Mucosa of rectum (tissue), 2 donors: ENCODE results near the gene SV2B.
A peak's percentile ranks its signal among the peaks of the same experiment; 100 is the strongest.
"Not testable (repeated sequence)": the region's sequence is repeated elsewhere in the genome, so short reads cannot be mapped to it uniquely, and the experiment has no call there.

ENCODE experiments used
- H3K27ac ChIP-seq, 2 donors: one replicate each; pipeline ENCODE4 v1.7.0; 2013; ENCODE audit warnings: inconsistent platforms in 2 of 2, low read depth in 2 of 2, low read length in 2 of 2
- H3K27me3 ChIP-seq, 2 donors: one replicate each; pipeline ENCODE4 v1.7.0; 2013; ENCODE audit warnings: low read length in 2 of 2; ENCODE audit not compliant: control insufficient read depth in 2 of 2, insufficient read depth in 2 of 2
- H3K36me3 ChIP-seq, 2 donors: one replicate each; pipeline ENCODE4 v1.7.0; 2013; ENCODE audit warnings: low read length in 2 of 2; ENCODE audit not compliant: control insufficient read depth in 2 of 2, insufficient read depth in 2 of 2
- H3K4me1 ChIP-seq, 2 donors: one replicate each; pipeline ENCODE4 v1.7.0; 2013; ENCODE audit warnings: low read length in 2 of 2, mild to moderate bottlenecking in 1 of 2; ENCODE audit not compliant: control insufficient read depth in 2 of 2, insufficient read depth in 2 of 2
- H3K4me3 ChIP-seq, 2 donors: one replicate each; pipeline ENCODE4 v1.7.0; 2013; ENCODE audit warnings: low read length in 2 of 2
- H3K9ac ChIP-seq, 2 donors: one replicate each; pipeline ENCODE4 v1.7.0; 2013; ENCODE audit warnings: low read length in 2 of 2, low read depth in 1 of 2, mild to moderate bottlenecking in 1 of 2
- H3K9me3 ChIP-seq, 2 donors: one replicate each; pipeline ENCODE4 v1.7.0; 2013; ENCODE audit warnings: low read length in 2 of 2; ENCODE audit not compliant: control insufficient read depth in 2 of 2
- donor health status: healthy.
- donor health status: Normal muscosa, but diverticular disease.

The SV2B gene

DNA sequence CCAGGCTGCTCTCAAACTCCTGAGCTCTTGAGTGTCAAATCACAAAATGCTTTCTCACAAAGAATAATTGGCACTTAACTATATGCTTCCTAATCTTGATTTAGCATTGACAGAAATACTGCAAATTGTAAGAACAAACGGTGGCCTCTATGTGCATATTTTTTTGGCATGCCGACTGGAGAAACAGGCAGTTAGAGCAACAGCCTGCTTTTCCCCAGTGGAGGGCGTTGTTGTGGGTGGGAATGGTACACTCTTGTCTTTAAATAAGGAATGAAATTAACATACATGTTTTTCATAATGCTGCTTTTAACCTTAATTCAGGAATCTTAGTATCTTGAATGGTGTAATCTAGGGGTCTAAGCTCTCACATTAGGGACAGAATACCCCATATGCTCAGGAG is 31.1 kb upstream of the SV2B start:
- Histone ChIP-seq H3K9ac (no peak overlapping the region), H3K36me3 (no peaks in the 10 kb centered on the region), H3K4me3 (no peak overlapping the region), H3K27me3 (peaks cover 3 to 5% of the 10 kb centered on the region in 2 donors), H3K9me3 (no peaks in the 10 kb centered on the region), H3K4me1 (no peaks in the 10 kb centered on the region), H3K27ac (no peak overlapping the region)

DNA sequence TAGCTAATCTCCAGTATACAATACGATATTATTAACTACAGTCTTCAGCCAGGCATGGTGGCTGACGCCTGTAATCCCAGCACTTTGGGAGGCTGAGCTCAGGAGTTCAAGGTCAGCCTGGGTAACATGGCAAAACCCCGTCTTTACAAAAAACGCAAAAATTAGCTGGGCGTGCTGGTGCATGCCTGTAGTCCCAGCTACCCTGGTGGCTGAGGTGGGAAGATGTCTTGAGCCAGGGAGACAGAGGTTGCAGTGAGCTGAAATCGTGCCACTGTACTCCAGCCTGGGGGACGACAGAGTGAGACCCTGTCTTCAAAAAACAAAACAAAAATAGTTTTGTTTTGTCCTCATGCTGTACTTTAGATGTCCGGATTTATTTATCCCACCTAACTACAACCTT is 29.2 kb upstream of the SV2B start:
- H3K27me3 ChIP-seq, result peaks cover 3 to 5% of the 10 kb centered on the region in 2 donors
- no peaks in the 10 kb centered on the region for H3K4me1 ChIP-seq
- no peaks in the 10 kb centered on the region for H3K36me3 ChIP-seq
- H3K4me3 ChIP-seq, result no peak overlapping the region
- no peak overlapping the region for H3K27ac ChIP-seq
- no peaks in the 10 kb centered on the region for H3K9me3 ChIP-seq
- H3K9ac ChIP-seq, result no peak overlapping the region

DNA sequence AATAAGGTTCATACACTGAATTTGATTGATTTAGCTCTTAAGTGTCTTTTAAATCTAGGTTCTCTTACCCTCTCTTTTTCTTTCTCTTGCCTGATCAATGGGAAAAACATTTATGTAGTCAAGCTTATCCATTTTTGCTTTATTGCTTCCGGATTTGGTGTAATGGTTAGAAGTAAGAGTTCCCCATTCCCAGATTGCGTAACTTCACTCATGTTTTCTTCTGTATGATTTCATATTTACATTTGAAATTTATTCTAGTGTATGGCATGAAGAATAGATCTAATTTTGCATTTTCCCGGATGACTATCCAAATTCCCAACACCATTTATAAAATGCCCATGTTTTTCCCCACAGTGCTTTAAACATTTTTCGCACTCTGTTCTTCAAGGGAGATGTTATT is 27.9 kb upstream of the SV2B start:
- Histone ChIP-seq H3K4me3 (no peak overlapping the region), H3K4me1 (no peaks in the 10 kb centered on the region), H3K9me3 (no peaks in the 10 kb centered on the region), H3K27ac (no peak overlapping the region), H3K36me3 (no peaks in the 10 kb centered on the region), H3K27me3 (peaks cover 3 to 5% of the 10 kb centered on the region in 2 donors), H3K9ac (no peak overlapping the region)

DNA sequence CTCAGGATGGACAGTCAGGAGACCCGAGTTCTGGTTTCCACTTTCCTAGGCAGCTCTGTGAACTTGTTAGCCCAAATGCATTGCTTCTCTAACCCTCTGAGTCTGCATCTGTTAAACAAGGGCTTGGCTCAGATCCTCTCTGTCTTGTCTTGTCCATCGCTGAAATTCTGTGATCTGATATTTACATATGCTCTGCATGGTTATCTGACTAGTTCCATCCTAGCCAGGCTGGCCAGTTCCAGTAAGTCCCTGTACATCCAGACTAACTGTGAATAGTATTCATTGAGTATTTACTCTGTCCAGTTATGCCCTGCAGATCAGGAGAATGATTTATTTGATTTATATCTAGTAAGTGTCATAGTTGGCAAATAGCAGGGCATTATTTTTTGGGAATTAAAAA is 27.0 kb upstream of the SV2B start:
- Histone ChIP-seq H3K4me3 (no peak overlapping the region), H3K9ac (no peak overlapping the region), H3K27me3 (peaks cover 3 to 5% of the 10 kb centered on the region in 2 donors), H3K9me3 (no peaks in the 10 kb centered on the region), H3K4me1 (no peaks in the 10 kb centered on the region), H3K36me3 (no peaks in the 10 kb centered on the region), H3K27ac (no peak overlapping the region)

DNA sequence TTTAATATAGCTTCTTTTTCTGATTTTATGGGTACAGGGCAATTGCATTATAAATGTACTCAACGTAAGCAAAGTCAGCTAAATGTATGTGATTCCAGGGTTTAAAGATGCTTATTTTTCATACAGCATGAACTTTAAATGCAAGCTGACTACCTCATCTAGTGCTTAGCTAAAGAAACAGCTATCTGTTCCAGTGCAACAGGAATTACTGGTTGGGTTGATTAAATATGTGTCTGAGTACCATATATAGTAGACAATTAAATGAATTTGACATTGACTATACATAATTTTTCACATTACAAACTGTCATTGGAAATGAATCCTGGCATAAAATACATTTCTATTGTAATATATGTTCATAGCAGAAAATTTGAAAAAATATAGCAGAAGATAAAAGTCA is 26.3 kb upstream of the SV2B start:
- H3K4me1 ChIP-seq, result no peaks in the 10 kb centered on the region
- no peaks in the 10 kb centered on the region for H3K9me3 ChIP-seq
- H3K27ac ChIP-seq, result no peak overlapping the region
- no peak overlapping the region for H3K4me3 ChIP-seq
- H3K27me3 ChIP-seq, result peaks cover 3 to 5% of the 10 kb centered on the region in 2 donors
- no peak overlapping the region for H3K9ac ChIP-seq
- no peaks in the 10 kb centered on the region for H3K36me3 ChIP-seq

DNA sequence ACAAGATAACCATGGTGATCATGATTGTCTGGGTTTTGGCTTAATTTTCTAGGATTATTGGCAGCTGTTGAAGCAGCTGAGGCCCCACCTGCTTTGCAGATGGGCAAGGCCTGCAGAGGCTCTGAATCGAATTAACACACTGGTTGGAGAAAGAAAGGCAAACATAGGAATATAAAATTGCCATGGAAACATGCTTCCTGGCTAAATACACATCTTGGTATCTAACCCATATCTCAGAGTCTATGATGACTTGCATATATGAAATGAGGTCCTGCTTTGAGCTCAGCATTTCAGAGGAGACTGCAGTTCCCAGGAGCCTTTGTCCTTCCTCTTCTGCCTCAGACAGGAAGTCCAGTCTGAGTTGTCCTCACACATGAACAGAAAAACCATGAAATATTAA is 24.3 kb upstream of the SV2B start:
- H3K27ac ChIP-seq, result no peak overlapping the region
- no peaks in the 10 kb centered on the region for H3K4me1 ChIP-seq
- H3K9ac ChIP-seq, result no peak overlapping the region
- H3K36me3 ChIP-seq, result no peaks in the 10 kb centered on the region
- H3K9me3 ChIP-seq, result no peaks in the 10 kb centered on the region
- H3K4me3 ChIP-seq, result no peak overlapping the region
- H3K27me3 ChIP-seq, result peaks cover 3% of the 10 kb centered on the region in 2 donors

DNA sequence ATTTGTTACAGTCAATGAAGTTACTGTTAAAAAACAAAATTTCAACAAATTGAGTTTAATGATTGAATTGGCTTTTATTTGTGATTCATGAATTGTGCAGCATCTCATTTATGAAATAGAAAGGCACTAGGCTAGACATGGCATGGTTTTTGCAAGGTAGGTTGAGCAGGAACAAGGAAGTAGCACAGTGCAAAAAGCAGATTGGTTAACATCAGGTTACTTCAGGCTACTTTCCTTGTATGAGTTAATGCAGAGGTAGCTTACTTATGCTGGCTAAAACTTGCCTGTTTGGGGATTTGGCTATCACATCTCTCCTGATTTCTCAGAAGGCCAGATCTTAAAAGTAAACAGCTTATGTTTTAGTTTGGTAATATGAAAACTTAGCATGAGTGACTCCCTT is 23.0 kb upstream of the SV2B start:
- Histone ChIP-seq H3K27ac (no peak overlapping the region), H3K4me1 (no peaks in the 10 kb centered on the region), H3K9me3 (no peaks in the 10 kb centered on the region), H3K4me3 (no peak overlapping the region), H3K9ac (no peak overlapping the region), H3K36me3 (no peaks in the 10 kb centered on the region), H3K27me3 (peaks cover 0 to 3% of the 10 kb centered on the region in 2 donors)

DNA sequence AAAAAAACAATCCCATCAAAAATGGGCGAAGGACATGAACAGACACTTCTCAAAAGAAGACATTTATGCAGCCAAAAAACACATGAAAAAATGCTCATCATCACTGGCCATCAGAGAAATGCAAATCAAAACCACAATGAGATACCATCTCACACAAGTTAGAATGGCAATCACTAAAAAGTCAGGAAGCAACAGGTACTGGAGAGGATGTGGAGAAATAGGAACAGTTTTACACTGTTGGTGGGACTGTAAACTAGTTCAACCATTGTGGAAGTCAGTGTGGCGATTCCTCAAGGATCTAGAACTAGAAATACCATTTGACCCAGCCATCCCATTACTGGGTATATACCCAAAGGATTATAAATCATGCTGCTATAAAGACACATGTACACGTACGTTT is 6.2 kb upstream of the SV2B start:
- not testable (repeated sequence) for H3K4me1 ChIP-seq, H3K27ac ChIP-seq, H3K36me3 ChIP-seq, H3K9ac ChIP-seq, H3K27me3 ChIP-seq, H3K4me3 ChIP-seq, H3K9me3 ChIP-seq

DNA sequence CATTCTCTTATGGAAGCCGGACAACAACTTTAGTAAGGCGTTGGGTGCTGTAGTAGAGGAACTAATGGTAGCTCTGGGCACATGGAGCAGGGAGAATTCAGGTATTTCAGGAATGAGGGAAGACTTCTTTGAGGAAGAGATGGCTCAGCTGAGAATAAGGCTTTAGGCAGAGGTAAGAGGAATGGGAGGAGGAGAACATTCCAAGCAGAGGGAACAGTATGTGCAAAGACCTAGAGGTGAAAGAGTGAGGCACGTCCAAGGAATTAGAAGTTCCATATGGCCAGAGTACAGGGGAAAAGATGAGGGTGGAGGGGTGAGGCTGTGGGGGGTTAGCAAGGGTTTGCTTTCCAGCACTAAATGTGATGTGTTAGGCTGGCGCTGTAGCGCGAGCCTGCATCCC is 1.6 kb upstream of the SV2B start:
- H3K4me3 ChIP-seq, result no peak overlapping the region
- H3K27ac ChIP-seq, result no peak overlapping the region
- no peaks in the 10 kb centered on the region for H3K9me3 ChIP-seq
- H3K27me3 ChIP-seq, result peaks cover 41% of the 10 kb centered on the region in 2 donors
- no peaks in the 10 kb centered on the region for H3K36me3 ChIP-seq
- no peak overlapping the region for H3K9ac ChIP-seq
- peaks cover 0 to 2% of the 10 kb centered on the region in 2 donors for H3K4me1 ChIP-seq

DNA sequence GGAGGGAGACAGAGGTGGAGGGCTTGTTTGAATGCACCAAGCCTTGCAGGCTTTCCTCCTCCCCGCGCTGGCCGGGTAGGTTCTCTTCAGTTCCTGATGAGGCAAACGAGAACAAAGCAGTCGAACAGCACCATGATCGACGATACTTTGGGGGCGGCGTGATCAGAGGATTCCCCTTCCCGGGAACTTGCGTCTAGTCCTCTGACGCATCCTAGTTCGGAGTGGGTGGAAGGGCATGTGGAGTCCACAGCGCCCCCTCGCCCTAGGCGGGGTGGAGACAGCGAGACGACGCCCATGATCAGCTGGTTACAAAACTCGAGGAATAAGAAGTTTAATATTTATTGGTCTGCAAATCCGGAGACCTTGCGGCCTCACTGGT is 452 bp upstream of the SV2B start:
- Histone ChIP-seq H3K4me3 (peak overlapping the region in 1 of 2 donors; percentile 64), H3K27ac (no peak overlapping the region), H3K27me3 (peaks cover 41 to 43% of the 10 kb centered on the region in 2 donors)

More for the DNA sequence above, 452 bp upstream of the SV2B start:
- no peak overlapping the region for H3K9ac ChIP-seq
- H3K4me1 ChIP-seq, result peaks cover 0 to 2% of the 10 kb centered on the region in 2 donors
- no peaks in the 10 kb centered on the region for H3K9me3 ChIP-seq
- H3K36me3 ChIP-seq, result no peaks in the 10 kb centered on the region
